GM19397 (cell line): Measurements from ENCODE around the gene SLC1A4.
A peak's percentile ranks its signal among the peaks of the same experiment; 100 is the strongest.
"Not testable (repeated sequence)": the region's sequence is repeated elsewhere in the genome, so short reads cannot be mapped to it uniquely, and the experiment has no call there.

Experiments
- ATAC-seq: cut with Tn5 transposase; IDR thresholded peaks from one replicate; pipeline ENCODE4 v1.9.1; 2021; ENCODE audit warnings: mild to moderate bottlenecking, moderate library complexity; ENCODE audit not compliant: unreplicated experiment

SLC1A4 gene

GRCh38 chr2:65023742-65024141 is 34.5 kb downstream of the SLC1A4 start:
- no peak for ATAC-seq

GRCh38 chr2:65024149-65024829 is 35.1 kb downstream of the SLC1A4 start:
- no peak for ATAC-seq

- no peak for ATAC-seq
Observed at GRCh38 chr2:65025453-65026123, 36.4 kb downstream of the SLC1A4 start.

GRCh38 chr2:65026154-65026553 is 37.0 kb downstream of the SLC1A4 start:
- ATAC-seq: no peak

- no peak for ATAC-seq
Observed at GRCh38 chr2:65026704-65027464, 37.7 kb downstream of the SLC1A4 start.

- ATAC-seq: no peak
Observed at GRCh38 chr2:65027616-65028244, 38.5 kb downstream of the SLC1A4 start.

GRCh38 chr2:65030476-65031332 is 41.5 kb downstream of the SLC1A4 start:
- peak; percentile 3 for ATAC-seq

GRCh38 chr2:65031341-65032018 is 42.3 kb downstream of the SLC1A4 start:
- ATAC-seq: peak; percentile 49

- ATAC-seq: peak; percentile 24
Observed at GRCh38 chr2:65032019-65032975, 43.1 kb downstream of the SLC1A4 start.

- ATAC-seq: no peak
Observed at GRCh38 chr2:65033178-65033577, 44.0 kb downstream of the SLC1A4 start.

GRCh38 chr2:65033667-65034066 is 44.5 kb downstream of the SLC1A4 start:
- not testable (repeated sequence) for ATAC-seq

GRCh38 chr2:65035351-65035943 is 46.2 kb downstream of the SLC1A4 start:
- ATAC-seq: no peak

- no peak for ATAC-seq
Observed at GRCh38 chr2:65037178-65037577, 48.0 kb downstream of the SLC1A4 start.

- ATAC-seq: no peak
Observed at GRCh38 chr2:65039640-65040039, 50.4 kb downstream of the SLC1A4 start.

- no peak for ATAC-seq
Observed at GRCh38 chr2:65040400-65041261, 51.4 kb downstream of the SLC1A4 start.

- ATAC-seq: no peak
Observed at GRCh38 chr2:65043001-65043400, 53.8 kb downstream of the SLC1A4 start.

- no peak for ATAC-seq
Observed at GRCh38 chr2:65044097-65044735, 55.0 kb downstream of the SLC1A4 start.
